Peyer's patch (tissue), 4 donors: ENCODE results near the gene ME1.

Experiments used
- CTCF ChIP-seq, 6 experiments: fragments of 450-650 bp in 4 of 6; fragments of 200-600 bp in 2 of 6; sonication (generic) in 1 of 6; IDR thresholded peaks; one replicate each; pipeline ENCODE4 v1.5.1; 2017 to 2019; ENCODE audit warnings: antibody characterized with exemption in 6 of 6, mild to moderate bottlenecking in 3 of 6, moderate library complexity in 1 of 6
- POLR2A ChIP-seq, 2 donors: fragments of 450-650 bp; IDR thresholded peaks; one replicate each; pipeline ENCODE4 v1.5.1; 2017; ENCODE audit warnings: antibody characterized with exemption in 2 of 2, mild to moderate bottlenecking in 2 of 2, moderate library complexity in 2 of 2

- TF ChIP-seq CTCF (IDR thresholded peaks at IDR 0.05) (no peak), POLR2A (IDR thresholded peaks at IDR 0.05) (no peak)
Measured at GRCh38 chr6:83311231-83311630, 119.6 kb downstream of the ME1 start.
